PC-9 (cell line): ENCODE measurements around the gene PLEKHH1. TPM values are rescaled to one million over a fixed set of nuclear protein-coding genes. Genes with fewer than 3 reads are reported as not detected.
A peak's percentile ranks its signal among the peaks of the same experiment; 100 is the strongest.

ENCODE experiments used
- BruUV-seq: library from RNA; stranded (reverse); fragments of 400-500 nt; replicated peaks from 2 replicates; lab custom pipeline; 2021; lab: Mats Ljungman, UMichigan
- CTCF ChIA-PET: fragments of 300-600 bp; sonication (Branson Sonifier 250); formaldehyde crosslinking; loops from one replicate; lab custom pipeline; 2022; ENCODE audit warnings: antibody characterized with exemption; lab: Charles Lee
- POLR2A ChIA-PET: fragments of 300-600 bp; sonication (Branson Sonifier 250); formaldehyde crosslinking; loops from one replicate; lab custom pipeline; 2022; ENCODE audit warnings: antibody characterized with exemption; ENCODE audit not compliant: unreplicated experiment; lab: Charles Lee
- DNase-seq, 2 experiments: peaks; one replicate each; pipeline versions ENCODE4 v3.0.0 to v3.0.0-alpha.2; 2015 to 2022; ENCODE audit warnings: mixed read lengths in 1 of 2
- H2AFZ ChIP-seq: fragments of 200-600 bp; sonication (generic); 2 replicates; pipeline ENCODE4 v1.8.1; 2017; ENCODE audit warnings: antibody characterized with exemption
- H3F3A ChIP-seq: fragments of 200-600 bp; sonication (generic); 2 replicates; pipeline ENCODE4 v1.8.1; 2017; ENCODE audit warnings: antibody characterized with exemption, mild to moderate bottlenecking, low read depth; ENCODE audit not compliant: insufficient read depth
- H3K27ac ChIP-seq: fragments of 200-600 bp; sonication (generic); 2 replicates; pipeline ENCODE4 v1.6.1; 2016; ENCODE audit warnings: mixed run types
- H3K27me3 ChIP-seq: fragments of 200-600 bp; sonication (generic); 2 replicates; pipeline ENCODE4 v1.6.1; 2016; ENCODE audit warnings: low read depth, mixed run types; ENCODE audit not compliant: insufficient read depth
- H3K36me3 ChIP-seq: fragments of 200-600 bp; sonication (generic); 2 replicates; pipeline ENCODE4 v1.6.1; 2016; ENCODE audit warnings: low read depth, mixed run types
- H3K4me1 ChIP-seq: fragments of 200-600 bp; sonication (generic); replicated peaks from 2 replicates; pipeline ENCODE4 v1.6.1; 2016; ENCODE audit warnings: mixed run types; ENCODE audit not compliant: insufficient read depth
- H3K4me2 ChIP-seq: fragments of 200-600 bp; sonication (generic); 2 replicates; pipeline ENCODE4 v1.6.1; 2017; ENCODE audit warnings: mixed run types
- H3K4me3 ChIP-seq: fragments of 200-600 bp; sonication (generic); 2 replicates; pipeline ENCODE4 v1.6.1; 2016; ENCODE audit warnings: mixed run types
- H3K79me2 ChIP-seq: fragments of 200-600 bp; sonication (generic); 2 replicates; pipeline ENCODE4 v1.6.1; 2017; ENCODE audit warnings: low read depth, mixed run types
- H3K9me2 ChIP-seq: fragments of 200-600 bp; sonication (generic); 2 replicates; pipeline ENCODE4 v1.8.1; 2017; ENCODE audit warnings: mild to moderate bottlenecking; ENCODE audit not compliant: insufficient read depth
- H3K9me3 ChIP-seq: fragments of 200-600 bp; sonication (generic); 2 replicates; pipeline ENCODE4 v1.8.1; 2016; ENCODE audit warnings: low read depth; ENCODE audit not compliant: insufficient read depth
- H4K20me1 ChIP-seq: fragments of 200-600 bp; sonication (generic); 2 replicates; pipeline ENCODE4 v1.8.1; 2017; ENCODE audit not compliant: insufficient read depth
- EZH2 ChIP-seq: fragments of 200-600 bp; sonication (generic); IDR thresholded peaks from 2 replicates; pipeline ENCODE4 v1.8.0; 2017; ENCODE audit warnings: antibody characterized with exemption, low read depth
- intact Hi-C: fragments of 100-400 bp; cut with micrococcal nuclease; formaldehyde crosslinking; loops from one replicate; pipeline ENCODE4 v1.10.0; 2022; ENCODE audit not compliant: unreplicated experiment
- total RNA-seq: library from RNA; stranded (reverse); gene quantifications from 2 replicates; pipeline ENCODE4 v1.2.3, GENCODE V29; 2021
- TF ChIP-seq, protein P1 (sequence below): fragments of 200-600 bp; sonication (generic); conservative IDR thresholded peaks from 2 replicates; pipeline ENCODE4 v1.6.1; 2017; ENCODE audit warnings: mixed run types, antibody characterized with exemption, mild to moderate bottlenecking, moderate library complexity

The PLEKHH1 gene
- total RNA-seq, 1 experiment from 2014 or later = 13.6 TPM

DNA sequence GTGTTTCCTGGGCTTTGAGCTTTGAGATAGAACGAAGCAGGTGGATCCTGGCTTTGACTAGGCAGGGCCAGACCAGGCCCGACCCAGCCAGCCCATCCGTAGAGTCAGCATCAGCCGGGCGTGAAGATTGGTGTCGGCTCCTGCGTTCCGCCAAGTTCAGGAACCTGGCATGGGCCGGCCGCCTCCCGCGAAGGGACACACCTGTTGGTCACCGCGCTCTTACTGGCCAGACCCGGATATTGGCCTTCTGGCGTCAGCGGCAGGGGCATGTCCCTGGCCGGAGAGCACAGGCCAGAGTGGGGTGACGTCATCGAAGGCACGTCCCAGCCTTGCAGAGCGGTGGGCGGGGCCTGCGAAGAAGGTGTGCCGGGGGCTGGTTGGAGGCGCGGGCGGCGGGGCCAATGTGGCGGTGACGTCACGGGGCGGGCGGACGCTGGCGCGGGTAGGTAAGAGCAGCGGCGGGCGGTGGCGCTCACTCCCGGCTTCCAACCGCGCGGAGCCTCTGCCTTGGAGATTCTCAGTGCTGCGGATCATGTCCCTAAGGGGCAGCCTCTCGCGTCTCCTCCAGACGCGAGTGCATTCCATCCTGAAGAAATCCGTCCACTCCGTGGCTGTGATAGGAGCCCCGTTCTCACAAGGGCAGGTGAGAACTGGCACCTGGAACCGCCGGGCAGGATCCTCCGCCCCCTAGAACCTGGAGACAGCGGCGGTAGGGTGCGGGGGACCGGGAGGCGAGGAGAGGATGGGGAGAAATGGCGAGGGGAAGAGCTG is 86.5 kb downstream of the PLEKHH1 start, which contains the start of gene ARG2:
Gene ARG2 (plus strand): TSS at position 475 of the 771 bp plus-strand sequence. CDS start 58 bp downstream, at position 533.
- H3K4me3 ChIP-seq = peak within 1 kb of the TSS; percentile 73
- no peaks in the 10 kb centered on the region for H3K79me2 ChIP-seq
- H3K27ac ChIP-seq = peak within 1 kb of the TSS; percentile 36
- peak within 1 kb of the TSS; percentile 89 for H3K4me2 ChIP-seq
- no peaks in the 10 kb centered on the region for H3K9me3 ChIP-seq
- DNase-seq = peak; percentile 98 to 99
- intact Hi-C loops = loop anchor here (2.0 kb wide), 2 partner anchors 47 to 75 kb away; partner anchors contain the start of gene RDH11
- H3K27me3 ChIP-seq = no peaks in the 10 kb centered on the region
- H3K9me2 ChIP-seq = no peaks in the 10 kb centered on the region
- H3F3A ChIP-seq = peaks cover 14% of the 10 kb centered on the region; the same call in 1 of the 2 replicates
- CTCF ChIA-PET = interaction anchor here (0.5 to 3.1 kb wide), 9 partner anchors 47 to 234 kb away, joined by 3 to 16 read pairs (median 5); partner anchors contain the start of gene RDH11
- POLR2A ChIA-PET = interaction anchor here (0.5 kb wide), 1 partner anchor 197 kb away, joined by 3 read pairs; the partner anchor contains the start of gene ZFYVE26
- H4K20me1 ChIP-seq = no peaks in the 10 kb centered on the region
- H3K36me3 ChIP-seq = no peaks in the 10 kb centered on the region
- TF ChIP-seq, protein P1, sequence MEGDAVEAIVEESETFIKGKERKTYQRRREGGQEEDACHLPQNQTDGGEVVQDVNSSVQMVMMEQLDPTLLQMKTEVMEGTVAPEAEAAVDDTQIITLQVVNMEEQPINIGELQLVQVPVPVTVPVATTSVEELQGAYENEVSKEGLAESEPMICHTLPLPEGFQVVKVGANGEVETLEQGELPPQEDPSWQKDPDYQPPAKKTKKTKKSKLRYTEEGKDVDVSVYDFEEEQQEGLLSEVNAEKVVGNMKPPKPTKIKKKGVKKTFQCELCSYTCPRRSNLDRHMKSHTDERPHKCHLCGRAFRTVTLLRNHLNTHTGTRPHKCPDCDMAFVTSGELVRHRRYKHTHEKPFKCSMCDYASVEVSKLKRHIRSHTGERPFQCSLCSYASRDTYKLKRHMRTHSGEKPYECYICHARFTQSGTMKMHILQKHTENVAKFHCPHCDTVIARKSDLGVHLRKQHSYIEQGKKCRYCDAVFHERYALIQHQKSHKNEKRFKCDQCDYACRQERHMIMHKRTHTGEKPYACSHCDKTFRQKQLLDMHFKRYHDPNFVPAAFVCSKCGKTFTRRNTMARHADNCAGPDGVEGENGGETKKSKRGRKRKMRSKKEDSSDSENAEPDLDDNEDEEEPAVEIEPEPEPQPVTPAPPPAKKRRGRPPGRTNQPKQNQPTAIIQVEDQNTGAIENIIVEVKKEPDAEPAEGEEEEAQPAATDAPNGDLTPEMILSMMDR = no peak
- TF ChIP-seq EZH2 = no peak
- H2AFZ ChIP-seq = peak within 1 kb of the TSS; percentile 96
- H3K4me1 ChIP-seq = peaks cover 27% of the 10 kb centered on the region
- BruUV-seq = no TSS peak

- TSS peak; percentile 55 for BruUV-seq
- no peaks in the 10 kb centered on the region for H4K20me1 ChIP-seq
- no peaks in the 10 kb centered on the region for H3K79me2 ChIP-seq
- peaks cover 14% of the 10 kb centered on the region; the same call in 1 of the 2 replicates for H3F3A ChIP-seq
- DNase-seq = peak in 1 of 2 experiments; percentile 20
- H3K9me2 ChIP-seq = no peaks in the 10 kb centered on the region
- TF ChIP-seq, protein P1 = no peak
- no peak for TF ChIP-seq EZH2
- H3K36me3 ChIP-seq = no peaks in the 10 kb centered on the region
- no peaks in the 10 kb centered on the region for H3K27me3 ChIP-seq
- no peak overlapping the region for H3K27ac ChIP-seq
- POLR2A ChIA-PET = interaction anchor here (0.6 kb wide), 1 partner anchor 20 kb away, joined by 3 read pairs; the partner anchor contains the start of gene PIGH
- peak overlapping the region; percentile 96 for H2AFZ ChIP-seq
- peak overlapping the region; percentile 73 for H3K4me3 ChIP-seq
- CTCF ChIA-PET = interaction anchor here (1.0 to 3.1 kb wide), 4 partner anchors 20 to 84 kb away, joined by 3 to 16 read pairs (median 4); partner anchors contain the start of genes PIGH and RDH11
- no peaks in the 10 kb centered on the region for H3K9me3 ChIP-seq
- intact Hi-C loops = no loop called here
- H3K4me2 ChIP-seq = peak overlapping the region; percentile 89
- peaks cover 27% of the 10 kb centered on the region for H3K4me1 ChIP-seq
These were observed 87.2 kb downstream of the PLEKHH1 start for GRCh38 chr14:67620217-67620785.

DNA sequence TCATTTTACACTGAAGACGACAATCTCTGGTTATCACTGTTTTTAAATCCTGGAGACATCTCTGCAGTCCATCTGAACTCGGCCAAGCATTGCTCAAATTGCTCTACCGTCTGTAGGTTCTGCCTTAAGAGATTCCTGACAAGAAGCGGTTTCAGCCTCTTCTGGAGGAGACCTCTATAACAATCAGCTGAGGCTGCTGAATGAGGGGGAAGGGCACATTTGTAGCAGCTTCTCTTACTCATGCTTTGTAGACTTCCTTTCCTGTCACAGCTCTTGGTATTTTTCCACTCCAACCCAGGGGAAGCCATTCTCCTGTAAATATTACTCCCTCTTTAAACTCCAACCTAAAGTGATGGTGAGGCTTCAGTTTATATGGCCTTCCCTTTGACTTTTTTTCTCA is 89.6 kb downstream of the PLEKHH1 start:
- ChIA-PET POLR2A (no interaction called here), CTCF (interaction anchor here (0.9 kb wide), 1 partner anchor 82 kb away, joined by 4 read pairs; no protein-coding TSS in a partner anchor)
- peak overlapping the region; percentile 29; the same call in 1 of the 2 replicates for H3K4me3 ChIP-seq
- H2AFZ ChIP-seq = peak overlapping the region; percentile 45; the same call in 1 of the 2 replicates
- H3K79me2 ChIP-seq = no peaks in the 10 kb centered on the region
- no peaks in the 10 kb centered on the region; the same call in 1 of the 2 replicates for H4K20me1 ChIP-seq
- peak overlapping the region; percentile 80 for H3K27ac ChIP-seq
- peak in 1 of 2 experiments; percentile 49 for DNase-seq
- H3K36me3 ChIP-seq = no peaks in the 10 kb centered on the region
- peak overlapping the region; percentile 70 for H3K4me2 ChIP-seq
- no peaks in the 10 kb centered on the region for H3K27me3 ChIP-seq
- H3F3A ChIP-seq = peaks cover 14% of the 10 kb centered on the region; the same call in 1 of the 2 replicates
- BruUV-seq = no TSS peak
- no peaks in the 10 kb centered on the region for H3K9me2 ChIP-seq
- peaks cover 27% of the 10 kb centered on the region for H3K4me1 ChIP-seq
- H3K9me3 ChIP-seq = no peaks in the 10 kb centered on the region
- intact Hi-C loops = no loop called here
- TF ChIP-seq EZH2 = no peak
- TF ChIP-seq, protein P1 = no peak
